ENCODE data around the gene COL8A1. TPM values are rescaled to one million over a fixed set of nuclear protein-coding genes. Genes with fewer than 3 reads are reported as not detected.
A peak's percentile ranks its signal among the peaks of the same experiment; 100 is the strongest.

The COL8A1 gene
- total and polyA plus RNA-seq, 2 experiments from 2014 or later: 0.41 to 2.4 TPM

- Histone ChIP-seq H3K79me2 (no peaks in the 10 kb centered on the region), H3K4me2 (no peak overlapping the region), H3K9me3 (ENCODE audit: low read depth) (no peaks in the 10 kb centered on the region), H3K9me2 (replicated peaks; ENCODE audit: insufficient read depth) (no peaks in the 10 kb centered on the region), H3K4me3 (no peak overlapping the region), H3K27ac (no peak overlapping the region), H3K27me3 (no peaks in the 10 kb centered on the region), H3K4me1 (ENCODE audit: insufficient read depth) (no peaks in the 10 kb centered on the region), H3K36me3 (replicated peaks; ENCODE audit: insufficient read depth, low read depth) (no peaks in the 10 kb centered on the region), H2AFZ (no peak overlapping the region), H4K20me1 (ENCODE audit: insufficient read depth, poor library complexity, severe bottlenecking) (no peaks in the 10 kb centered on the region)
- no peak for DNase-seq (ENCODE audit: low spot score)
- TF ChIP-seq EZH2 (IDR thresholded peaks at IDR 0.05; ENCODE audit: borderline replicate concordance): no peak
- TF ChIP-seq CTCF (IDR thresholded peaks at IDR 0.05; ENCODE audit: poor library complexity): no peak
- no peak for TF ChIP-seq EZH2phosphoT487 (IDR thresholded peaks at IDR 0.05; ENCODE audit: low read depth, severe bottlenecking, unreplicated experiment)
- WGBS (ENCODE audit: low lambda C conversion rate, missing lambda C conversion rate): 71% methylated on average over 5 of the region's 5 CpGs
Observed at GRCh38 chr3:99783011-99783573, 144.7 kb downstream of the COL8A1 start.

DNA sequence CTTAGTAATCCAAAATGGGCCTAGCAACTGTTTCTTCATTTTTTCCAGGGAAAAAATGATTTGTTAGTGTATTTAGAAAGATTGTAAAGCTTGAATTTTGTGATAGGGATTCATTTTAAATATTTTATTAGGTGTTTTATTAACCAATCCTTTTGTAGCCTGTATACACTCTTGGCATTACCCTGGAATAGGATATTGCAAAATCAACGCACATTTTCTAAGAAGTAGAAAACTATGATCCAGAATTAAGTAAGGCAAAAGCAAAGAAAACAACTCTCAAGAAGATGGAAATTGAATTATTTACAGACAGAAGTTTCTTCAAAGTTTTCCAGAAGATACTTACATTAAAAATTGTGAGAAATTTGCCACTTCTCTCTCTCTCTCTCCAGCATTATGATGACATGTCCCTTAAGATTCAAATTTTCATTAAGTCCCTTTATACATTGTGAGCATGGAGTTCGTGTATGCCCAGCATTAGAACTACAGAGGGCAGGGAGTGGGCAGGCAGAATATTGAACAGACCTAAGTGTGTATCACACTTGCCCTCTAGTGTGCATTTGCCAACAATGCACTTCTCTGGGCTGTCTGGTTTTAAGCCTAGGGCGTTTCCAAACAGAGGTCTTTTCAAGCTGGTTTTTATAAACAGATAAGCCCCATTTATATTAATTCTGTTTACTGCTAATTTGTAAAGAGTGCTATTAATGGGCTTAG, 150.8 kb downstream of the COL8A1 start:
- Histone ChIP-seq H3K4me3 (no peak overlapping the region), H2AFZ (no peak overlapping the region), H3K27ac (no peak overlapping the region), H3K9me2 (replicated peaks; ENCODE audit: insufficient read depth) (no peaks in the 10 kb centered on the region), H3K9me3 (ENCODE audit: low read depth) (no peaks in the 10 kb centered on the region), H3K36me3 (replicated peaks; ENCODE audit: insufficient read depth, low read depth) (no peaks in the 10 kb centered on the region), H3K27me3 (no peaks in the 10 kb centered on the region), H3K4me2 (no peak overlapping the region), H3K4me1 (ENCODE audit: insufficient read depth) (no peaks in the 10 kb centered on the region), H4K20me1 (ENCODE audit: insufficient read depth, poor library complexity, severe bottlenecking) (no peaks in the 10 kb centered on the region), H3K79me2 (no peaks in the 10 kb centered on the region)
- TF ChIP-seq CTCF (IDR thresholded peaks at IDR 0.05; ENCODE audit: poor library complexity): peak; percentile 68
- TF ChIP-seq EZH2phosphoT487 (IDR thresholded peaks at IDR 0.05; ENCODE audit: low read depth, severe bottlenecking, unreplicated experiment): no peak
- TF ChIP-seq EZH2 (IDR thresholded peaks at IDR 0.05; ENCODE audit: borderline replicate concordance): no peak
- DNase-seq (ENCODE audit: low spot score): peak; percentile 64
- 38% methylated on average over 3 of the region's 3 CpGs for WGBS (ENCODE audit: low lambda C conversion rate, missing lambda C conversion rate)

DNA sequence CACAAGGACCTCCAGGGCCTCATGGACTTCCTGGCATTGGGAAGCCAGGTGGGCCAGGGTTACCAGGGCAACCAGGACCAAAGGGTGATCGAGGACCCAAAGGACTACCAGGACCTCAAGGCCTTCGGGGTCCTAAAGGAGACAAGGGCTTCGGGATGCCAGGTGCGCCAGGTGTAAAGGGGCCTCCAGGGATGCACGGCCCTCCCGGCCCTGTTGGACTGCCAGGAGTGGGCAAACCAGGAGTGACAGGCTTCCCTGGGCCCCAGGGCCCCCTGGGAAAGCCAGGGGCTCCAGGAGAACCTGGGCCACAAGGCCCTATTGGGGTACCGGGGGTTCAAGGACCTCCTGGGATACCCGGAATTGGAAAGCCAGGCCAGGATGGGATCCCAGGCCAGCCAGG, 156.1 kb downstream of the COL8A1 start:
- no peaks in the 10 kb centered on the region for H3K36me3 ChIP-seq (replicated peaks; ENCODE audit: insufficient read depth, low read depth)
- WGBS (ENCODE audit: low lambda C conversion rate, missing lambda C conversion rate): 97% methylated on average over 7 of the region's 8 CpGs
- H3K9me2 ChIP-seq (replicated peaks; ENCODE audit: insufficient read depth): no peaks in the 10 kb centered on the region
- no peaks in the 10 kb centered on the region for H3K4me1 ChIP-seq (ENCODE audit: insufficient read depth)
- no peaks in the 10 kb centered on the region for H4K20me1 ChIP-seq (ENCODE audit: insufficient read depth, poor library complexity, severe bottlenecking)
- TF ChIP-seq CTCF (IDR thresholded peaks at IDR 0.05; ENCODE audit: poor library complexity) (no peak), EZH2 (IDR thresholded peaks at IDR 0.05; ENCODE audit: borderline replicate concordance) (no peak), EZH2phosphoT487 (IDR thresholded peaks at IDR 0.05; ENCODE audit: low read depth, severe bottlenecking, unreplicated experiment) (no peak)
- no peaks in the 10 kb centered on the region for H3K9me3 ChIP-seq (ENCODE audit: low read depth)
- no peak overlapping the region for H2AFZ ChIP-seq
- no peak for DNase-seq (ENCODE audit: low spot score)
- no peaks in the 10 kb centered on the region for H3K79me2 ChIP-seq
- H3K4me2 ChIP-seq: no peak overlapping the region
- no peaks in the 10 kb centered on the region for H3K27me3 ChIP-seq
- H3K27ac ChIP-seq: no peak overlapping the region
- no peak overlapping the region for H3K4me3 ChIP-seq
